RKO (cell line): ENCODE measurements around the gene NGLY1.

Experiments used
- DNase-seq: peaks from one replicate; pipeline ENCODE4 v3.0.0-alpha.2; 2016; ENCODE audit warnings: low spot score

NGLY1 gene

GRCh38 chr3:25708036-25708435 is 75.2 kb downstream of the NGLY1 start:
- no peak for DNase-seq

- DNase-seq, result no peak
These were observed 75.8 kb downstream of the NGLY1 start for GRCh38 chr3:25707268-25707926.

GRCh38 chr3:25706213-25706612 is 77.0 kb downstream of the NGLY1 start:
- DNase-seq, result no peak

GRCh38 chr3:25697553-25697952 is 85.7 kb downstream of the NGLY1 start:
- DNase-seq, result no peak

GRCh38 chr3:25695731-25696420 is 87.4 kb downstream of the NGLY1 start:
- no peak for DNase-seq

GRCh38 chr3:25693238-25693637 is 90.0 kb downstream of the NGLY1 start:
- no peak for DNase-seq

- no peak for DNase-seq
These were observed 90.9 kb downstream of the NGLY1 start for GRCh38 chr3:25692341-25692740.

- no peak for DNase-seq
These were observed 92.3 kb downstream of the NGLY1 start for GRCh38 chr3:25690768-25691533.

GRCh38 chr3:25689226-25689625 is 94.0 kb downstream of the NGLY1 start:
- no peak for DNase-seq

GRCh38 chr3:25687742-25688141 is 95.5 kb downstream of the NGLY1 start:
- no peak for DNase-seq

GRCh38 chr3:25686766-25687165 is 96.5 kb downstream of the NGLY1 start:
- no peak for DNase-seq

GRCh38 chr3:25683882-25684281 is 99.4 kb downstream of the NGLY1 start:
- DNase-seq, result no peak

- no peak for DNase-seq
These were observed 99.8 kb downstream of the NGLY1 start for GRCh38 chr3:25683410-25683809.

- no peak for DNase-seq
These were observed 103.5 kb downstream of the NGLY1 start for GRCh38 chr3:25679642-25680302.

GRCh38 chr3:25679166-25679565 is 104.1 kb downstream of the NGLY1 start:
- no peak for DNase-seq

GRCh38 chr3:25678581-25678980 is 104.7 kb downstream of the NGLY1 start:
- DNase-seq, result no peak

- no peak for DNase-seq
These were observed 106.1 kb downstream of the NGLY1 start for GRCh38 chr3:25677121-25677520.

- DNase-seq, result no peak
These were observed 108.6 kb downstream of the NGLY1 start for GRCh38 chr3:25674670-25675069.

GRCh38 chr3:25673738-25674298 is 109.4 kb downstream of the NGLY1 start:
- DNase-seq, result no peak
